ENCODE results near the gene IL16.
A peak's percentile ranks its signal among the peaks of the same experiment; 100 is the strongest.

The IL16 gene

GRCh38 chr15:81274255-81274654, 77.6 kb downstream of the IL16 start:
- no peak overlapping the region for H3K4me3 ChIP-seq (ENCODE audit: control insufficient read depth, low read depth, low read length)
- DNase-seq (ENCODE audit: low read depth): no peak
- TF ChIP-seq CTCF (conservative IDR thresholded peaks at IDR 0.05; ENCODE audit: control insufficient read depth, insufficient read depth, low read depth, low read length): no peak

GRCh38 chr15:81274931-81275707, 78.4 kb downstream of the IL16 start:
- TF ChIP-seq CTCF (conservative IDR thresholded peaks at IDR 0.05; ENCODE audit: control insufficient read depth, insufficient read depth, low read depth, low read length): peak; percentile 94
- no peak overlapping the region for H3K4me3 ChIP-seq (ENCODE audit: control insufficient read depth, low read depth, low read length)
- DNase-seq (ENCODE audit: low read depth): peak; percentile 85

- TF ChIP-seq CTCF (conservative IDR thresholded peaks at IDR 0.05; ENCODE audit: control insufficient read depth, insufficient read depth, low read depth, low read length): no peak
- H3K4me3 ChIP-seq (ENCODE audit: control insufficient read depth, low read depth, low read length): no peak overlapping the region
- peak; percentile 37 for DNase-seq (ENCODE audit: low read depth)
Measured at GRCh38 chr15:81275711-81276392, 79.2 kb downstream of the IL16 start.

GRCh38 chr15:81276967-81277366, 80.3 kb downstream of the IL16 start:
- no peak for TF ChIP-seq CTCF (conservative IDR thresholded peaks at IDR 0.05; ENCODE audit: control insufficient read depth, insufficient read depth, low read depth, low read length)
- H3K4me3 ChIP-seq (ENCODE audit: control insufficient read depth, low read depth, low read length): no peak overlapping the region
- DNase-seq (ENCODE audit: low read depth): no peak

GRCh38 chr15:81277851-81278250, 81.2 kb downstream of the IL16 start:
- TF ChIP-seq CTCF (conservative IDR thresholded peaks at IDR 0.05; ENCODE audit: control insufficient read depth, insufficient read depth, low read depth, low read length): no peak
- H3K4me3 ChIP-seq (ENCODE audit: control insufficient read depth, low read depth, low read length): no peak overlapping the region

GRCh38 chr15:81278306-81279029, 81.8 kb downstream of the IL16 start:
- TF ChIP-seq CTCF (conservative IDR thresholded peaks at IDR 0.05; ENCODE audit: control insufficient read depth, insufficient read depth, low read depth, low read length): no peak
- DNase-seq (ENCODE audit: low read depth): no peak
- no peak overlapping the region for H3K4me3 ChIP-seq (ENCODE audit: control insufficient read depth, low read depth, low read length)

More at GRCh38 chr15:81277851-81278250, 81.2 kb downstream of the IL16 start:
- DNase-seq (ENCODE audit: low read depth): no peak

Measured in fibroblast of mammary gland (primary cell).